H1 (cell line): Measurements from ENCODE around the gene ELMO3. TPM values are rescaled to one million over a fixed set of nuclear protein-coding genes. Genes with fewer than 3 reads are reported as not detected.

Experiments used
- CTCF ChIA-PET: fragments of 300-600 bp; sonication (Branson Sonifier 250); formaldehyde crosslinking; loops from one replicate; lab custom pipeline; 2021; ENCODE audit not compliant: partially characterized antibody; lab: Charles Lee
- POLR2A ChIA-PET: fragments of 300-600 bp; sonication (Branson Sonifier 250); formaldehyde crosslinking; loops from one replicate; lab custom pipeline; 2021; ENCODE audit warnings: inconsistent platforms; ENCODE audit not compliant: partially characterized antibody; lab: Charles Lee
- DNase-seq, 2 experiments: peaks; one replicate each; pipeline versions ENCODE4 v3.0.0 to v3.0.0-alpha.2; 2010 to 2022; ENCODE audit warnings: low spot score in 2 of 2, low read depth in 1 of 2, mixed read lengths in 1 of 2
- FAIRE-seq: peaks from 2 replicates; lab custom pipeline; 2011; peaks lifted over from hg19 to GRCh38; lab: Jason Lieb, UNC
- H2AFZ ChIP-seq: 2 replicates; pipeline ENCODE4 v1.8.1; 2012; ENCODE audit warnings: low read length, inconsistent platforms
- H2AK5ac ChIP-seq: 2 replicates; pipeline ENCODE4 v1.6.1; 2013; ENCODE audit warnings: low read depth, low read length
- H2BK120ac ChIP-seq: replicated peaks from 2 replicates; pipeline ENCODE3; 2013; ENCODE audit warnings: low read depth, low read length, inconsistent platforms
- H2BK12ac ChIP-seq: 2 replicates; pipeline ENCODE4 v1.6.1; 2013; ENCODE audit warnings: low read depth, low read length
- H2BK15ac ChIP-seq: 2 replicates; pipeline ENCODE4 v1.6.1; 2013; ENCODE audit warnings: low read length
- H2BK20ac ChIP-seq: 2 replicates; pipeline ENCODE4 v1.6.1; 2013; ENCODE audit warnings: low read length
- H2BK5ac ChIP-seq: 2 replicates; pipeline ENCODE4 v1.6.1; 2013; ENCODE audit warnings: low read depth, low read length
- H3K14ac ChIP-seq: 2 replicates; pipeline ENCODE4 v1.6.1; 2013; ENCODE audit warnings: inconsistent platforms; ENCODE audit not compliant: insufficient read length
- H3K18ac ChIP-seq: 2 replicates; pipeline ENCODE4 v1.6.1; 2013; ENCODE audit warnings: low read length; ENCODE audit errors: extremely low read depth
- H3K23ac ChIP-seq: 2 replicates; pipeline ENCODE4 v1.6.1; 2013; ENCODE audit warnings: inconsistent platforms; ENCODE audit not compliant: insufficient read length
- H3K23me2 ChIP-seq: 2 replicates; pipeline ENCODE4 v1.6.1; 2013; ENCODE audit warnings: low read depth, low read length
- H3K27ac ChIP-seq: 2 replicates; pipeline ENCODE4 v1.6.1; 2011; ENCODE audit warnings: low read depth, low read length, inconsistent platforms
- H3K27me3 ChIP-seq, 4 experiments: replicated peaks in 1 of 4; 1 replicate in 1 of 4; 2 replicates in 3 of 4; pipeline versions ENCODE4 v1.6.1 to v1.8.1; 2011 to 2013; ENCODE audit warnings: low read length in 3 of 4, mild to moderate bottlenecking in 3 of 4, inconsistent platforms in 2 of 4, mixed read lengths in 2 of 4, moderate library complexity in 1 of 4; ENCODE audit not compliant: control insufficient read depth in 3 of 4, insufficient read depth in 3 of 4; ENCODE audit errors: extremely low read depth in 1 of 4
- H3K36me3 ChIP-seq, 4 experiments: 2 replicates each; pipeline versions ENCODE4 v1.6.1 to v1.8.1; 2011 to 2013; ENCODE audit warnings: mild to moderate bottlenecking in 4 of 4, low read length in 3 of 4, moderate library complexity in 2 of 4, control low read depth in 1 of 4, inconsistent platforms in 1 of 4; ENCODE audit not compliant: insufficient read depth in 4 of 4, control insufficient read depth in 2 of 4
- H3K4ac ChIP-seq: replicated peaks from 2 replicates; pipeline ENCODE3; 2013; ENCODE audit warnings: low read length, low read depth, mixed read lengths, inconsistent platforms; ENCODE audit not compliant: insufficient read length
- H3K4me1 ChIP-seq, 4 experiments: replicated peaks in 1 of 4; 1 replicate in 1 of 4; 2 replicates in 3 of 4; pipeline versions ENCODE4 v1.6.1 to v1.8.1; 2011 to 2013; ENCODE audit warnings: low read length in 3 of 4, inconsistent platforms in 2 of 4, mixed read lengths in 1 of 4; ENCODE audit not compliant: insufficient read depth in 4 of 4, control insufficient read depth in 3 of 4
- H3K4me2 ChIP-seq, 2 experiments: 2 replicates each; pipeline versions ENCODE4 v1.6.1 to v1.8.1; 2011 to 2013; ENCODE audit warnings: low read depth in 2 of 2, low read length in 2 of 2, control low read depth in 1 of 2, inconsistent platforms in 1 of 2, mild to moderate bottlenecking in 1 of 2; ENCODE audit not compliant: insufficient read depth in 1 of 2
- H3K4me3 ChIP-seq, 4 experiments: fragments of 200-600, 300-600 bp in 1 of 4; sonication (generic), shearing (Covaris generic), sonication (Bioruptor Twin) in 1 of 4; 2 replicates each; pipeline versions ENCODE4 v1.5.1 to v1.8.1; 2011 to 2016; ENCODE audit warnings: low read length in 4 of 4, low read depth in 3 of 4, control low read depth in 2 of 4, inconsistent platforms in 2 of 4, mild to moderate bottlenecking in 2 of 4, mixed read lengths in 1 of 4, moderate library complexity in 1 of 4; ENCODE audit not compliant: insufficient read depth in 2 of 4; ENCODE audit errors: extremely low read depth in 1 of 4
- H3K56ac ChIP-seq: replicated peaks from 2 replicates; pipeline ENCODE3; 2013; ENCODE audit warnings: low read depth, mild to moderate bottlenecking, mixed read lengths, low read length, inconsistent platforms; ENCODE audit not compliant: insufficient read length
- H3K79me1 ChIP-seq: 2 replicates; pipeline ENCODE4 v1.6.1; 2013; ENCODE audit warnings: low read depth, low read length, control low read depth
- H3K79me2 ChIP-seq, 2 experiments: 2 replicates each; pipeline versions ENCODE4 v1.6.1 to v1.8.1; 2012 to 2013; ENCODE audit warnings: low read length in 2 of 2, mild to moderate bottlenecking in 2 of 2, inconsistent platforms in 1 of 2; ENCODE audit not compliant: insufficient read depth in 2 of 2, control insufficient read depth in 1 of 2
- H3K9ac ChIP-seq, 4 experiments: replicated peaks in 1 of 4; 1 replicate in 1 of 4; 2 replicates in 3 of 4; pipeline versions ENCODE4 v1.6.1 to v1.8.1; 2011 to 2013; ENCODE audit warnings: low read depth in 3 of 4, low read length in 3 of 4, control low read depth in 2 of 4, mild to moderate bottlenecking in 2 of 4, moderate library complexity in 2 of 4, inconsistent platforms in 1 of 4; ENCODE audit errors: extremely low read depth in 1 of 4
- H3K9me3 ChIP-seq, 2 experiments: 2 replicates each; pipeline versions ENCODE4 v1.6.1 to v1.8.1; 2012 to 2013; ENCODE audit warnings: mild to moderate bottlenecking in 2 of 2, moderate library complexity in 2 of 2, control low read depth in 1 of 2, inconsistent platforms in 1 of 2, low read depth in 1 of 2, low read length in 1 of 2, mixed read lengths in 1 of 2; ENCODE audit not compliant: insufficient read depth in 2 of 2
- H4K20me1 ChIP-seq, 2 experiments: replicated peaks in 1 of 2; 2 replicates each; pipeline versions ENCODE3 to v1.8.1; 2011 to 2013; ENCODE audit warnings: inconsistent platforms in 2 of 2, low read length in 2 of 2, mild to moderate bottlenecking in 1 of 2; ENCODE audit not compliant: insufficient read depth in 2 of 2, control insufficient read depth in 1 of 2
- H4K5ac ChIP-seq: 2 replicates; pipeline ENCODE4 v1.6.1; 2013; ENCODE audit warnings: low read length, low read depth, mixed read lengths, inconsistent platforms; ENCODE audit not compliant: insufficient read length
- H4K8ac ChIP-seq: 2 replicates; pipeline ENCODE4 v1.8.0; 2013; ENCODE audit warnings: mild to moderate bottlenecking, moderate library complexity, low read length, inconsistent platforms; ENCODE audit not compliant: insufficient read depth; ENCODE audit errors: extremely low read depth
- H4K91ac ChIP-seq: replicated peaks from 2 replicates; pipeline ENCODE3; 2013; ENCODE audit warnings: low read length, mixed read lengths, inconsistent platforms; ENCODE audit not compliant: insufficient read length
- BCL11A ChIP-seq, 2 experiments: IDR thresholded peaks; one replicate each; pipeline ENCODE4 v1.6.1; 2011; ENCODE audit warnings: low read depth in 2 of 2, low read length in 2 of 2, mild to moderate bottlenecking in 2 of 2
- CTCF ChIP-seq, 3 experiments: IDR thresholded peaks; 1 replicate in 2 of 3; 2 replicates in 1 of 3; pipeline versions ENCODE4 v1.5.1 to v1.6.1; 2011; ENCODE audit warnings: low read length in 3 of 3, mild to moderate bottlenecking in 3 of 3, inconsistent platforms in 2 of 3, low read depth in 1 of 3, moderate library complexity in 1 of 3; ENCODE audit not compliant: insufficient read depth in 1 of 3; ENCODE audit errors: control extremely low read depth in 1 of 3
- GABPA ChIP-seq: IDR thresholded peaks from 2 replicates; pipeline ENCODE4 v1.6.1; 2011; ENCODE audit warnings: mild to moderate bottlenecking, low read length, moderate library complexity, borderline replicate concordance; ENCODE audit not compliant: insufficient read depth
- KDM1A ChIP-seq: fragments of 200-600, 300-600 bp; sonication (generic); IDR thresholded peaks from 2 replicates; pipeline ENCODE4 v1.7.1; 2016; ENCODE audit warnings: mild to moderate bottlenecking, low read length, borderline replicate concordance
- NRF1 ChIP-seq: IDR thresholded peaks from 2 replicates; pipeline ENCODE4 v1.6.1; 2011; ENCODE audit warnings: mild to moderate bottlenecking, low read depth, low read length, improper control_type of control experiment
- PHF8 ChIP-seq: fragments of 200-600 bp; sonication (generic); conservative IDR thresholded peaks from 2 replicates; pipeline ENCODE4 v1.7.1; 2012; ENCODE audit warnings: low read depth, mild to moderate bottlenecking, inconsistent platforms, low read length, moderate library complexity
- SRF ChIP-seq: IDR thresholded peaks from 2 replicates; pipeline ENCODE4 v1.6.1; 2011; ENCODE audit warnings: mild to moderate bottlenecking, low read depth, low read length, moderate library complexity
- WGBS, 2 experiments: shearing (Covaris generic) in 1 of 2; methylation state at CpG; one replicate each; pipeline versions ENCODE4 v1.1.6 to v1.1.7; 2013 to 2015; ENCODE audit warnings: low lambda C conversion rate in 2 of 2, mixed read lengths in 2 of 2, inconsistent platforms in 1 of 2, low coverage in 1 of 2, missing lambda C conversion rate in 1 of 2; ENCODE audit not compliant: insufficient replicate concordance in 2 of 2, insufficient coverage in 1 of 2, insufficient read length in 1 of 2; ENCODE audit errors: extremely low coverage in 1 of 2, missing lambda C conversion rate in 1 of 2; 5-methylcytosine and 5-hydroxymethylcytosine counted together
- polyA plus RNA-seq, 7 experiments: library from polyadenylated mRNA; depleted of rRNA in 3 of 7; stranded (reverse) in 5 of 7; unstranded in 2 of 7; fragments of >200 nt in 5 of 7; fragments of 200-250 nt in 2 of 7; gene quantifications; 1 replicate in 5 of 7; 2 replicates in 1 of 7; 4 replicates in 1 of 7; pipeline versions ENCODE4 v1.2.1 to v1.2.3, GENCODE V29; 2011 to 2013; ENCODE audit warnings: missing spikeins in 2 of 7, mixed read lengths in 2 of 7
- total RNA-seq: library from RNA; stranded (reverse); fragmentation: NEBNext Ultra II Directional; extraction: Animal tissue kit (Norgen Biotek cat#: 25700); gene quantifications from 2 replicates; pipeline ENCODE4 v1.2.1, GENCODE V29; 2021

ELMO3 gene
- total and polyA plus RNA-seq, 2 of the 8 experiments (the other 6 are each of a cell fraction or from before 2014, with no cell fraction given), result 9.6 to 10.9 TPM

- no peak overlapping the region for H3K4ac ChIP-seq
- WGBS, 2 experiments, result 6% methylated on average over 56 of the region's 85 CpGs; no CpG with 5 or more reads in 1 of the 2 experiments
- H2AK5ac ChIP-seq, result no peak overlapping the region
- DNase-seq (peak in 1 of 2 experiments; percentile 72), FAIRE-seq (no peak)
- no peak overlapping the region for H2BK5ac ChIP-seq
- no peak overlapping the region for H2BK120ac ChIP-seq
- no peak overlapping the region for H3K23ac ChIP-seq
- H3K79me1 ChIP-seq, result no peaks in the 10 kb centered on the region
- peaks cover 2 to 25% of the 10 kb centered on the region in 2 experiments for H4K20me1 ChIP-seq
- no peak overlapping the region for H2AFZ ChIP-seq
- H4K8ac ChIP-seq, result peak overlapping the region; percentile 71
- H3K79me2 ChIP-seq, result no peaks in the 10 kb centered on the region
- POLR2A ChIA-PET, result interaction anchor here (0.6 to 7.9 kb wide), 5 partner anchors 11 to 31 kb away, joined by 3 to 59 read pairs (median 4); partner anchors contain the start of gene B3GNT9
- H2BK20ac ChIP-seq, result no peak overlapping the region; the same call in 1 of the 2 replicates
- H3K18ac ChIP-seq, result no peak overlapping the region
- no peak overlapping the region for H4K5ac ChIP-seq
- H3K27ac ChIP-seq, result no peak overlapping the region
- H3K56ac ChIP-seq, result no peak overlapping the region
- H3K14ac ChIP-seq, result no peak overlapping the region
- H3K4me3 ChIP-seq, result peak overlapping the region in 3 of 4 experiments; percentile 8 to 55 (median 19); a peak in 5 of 8 replicates
- no peaks in the 10 kb centered on the region for H3K9me3 ChIP-seq
- no peak overlapping the region for H3K9ac ChIP-seq
- H2BK12ac ChIP-seq, result peak overlapping the region; percentile 90; the same call in 1 of the 2 replicates
- peaks cover 0 to 14% (median 0%) of the 10 kb centered on the region in 4 experiments; a peak in 1 of 8 replicates for H3K36me3 ChIP-seq
- H3K4me1 ChIP-seq, result peaks cover 0 to 41% (median 33%) of the 10 kb centered on the region in 4 experiments; a peak in 6 of 7 replicates
- no peak overlapping the region for H2BK15ac ChIP-seq
- CTCF ChIA-PET, result interaction anchor here (0.8 to 19.3 kb wide), 8 partner anchors 8 to 235 kb away, joined by 3 to 291 read pairs (median 3); partner anchors contain the start of genes B3GNT9, FBXL8, MATCAP1 and TRADD
- no peak overlapping the region for H4K91ac ChIP-seq
- peak overlapping the region; percentile 71 to 82 for H3K4me2 ChIP-seq
- H3K23me2 ChIP-seq, result peaks cover 12% of the 10 kb centered on the region
- peaks cover 86 to 99% (median 97%) of the 10 kb centered on the region in 4 experiments for H3K27me3 ChIP-seq
- TF ChIP-seq NRF1 (no peak), PHF8 (no peak), SRF (no peak), BCL11A (IDR thresholded peaks at IDR 0.05; ENCODE audit: low read depth in 2 of 2, low read length in 2 of 2) (no peak), GABPA (no peak), KDM1A (peak; percentile 86), CTCF (IDR thresholded peaks at IDR 0.05; ENCODE audit: control extremely low read depth in 1 of 3, insufficient read depth in 1 of 3, low read depth in 1 of 3, low read length in 3 of 3) (no peak)
Observed at GRCh38 chr16:67165121-67166078, 33.5 kb upstream of the ELMO3 start.
